Activated T-cell treated with anti-CD3 and anti-CD28 coated beads, Interleukin-2, amount 50 U/mL, for 72 hours (primary cell): Measurements from ENCODE around the gene NFIL3. TPM values are rescaled to one million over a fixed set of nuclear protein-coding genes. Genes with fewer than 3 reads are reported as not detected.

Source experiments
- ATAC-seq, 2 donors: fragments of 150-1000 bp; cut with Tn5 transposase; replicated peaks in 1 of 2; 2 replicates each; pipeline ENCODE4 v1.10.0; 2021; ENCODE audit warnings: moderate library complexity in 2 of 2, mild to moderate bottlenecking in 1 of 2
- DNase-seq, 2 donors: peaks; one replicate each; pipeline ENCODE4 v3.0.0; 2021 to 2022; ENCODE audit warnings: mixed read lengths in 1 of 2
- H3K27ac Mint-ChIP-seq: one replicate; pipeline ENCODE4 v1.8.0; 2022; ENCODE audit warnings: mild to moderate bottlenecking, moderate library complexity, mixed read lengths
- H3K27me3 Mint-ChIP-seq: one replicate; pipeline ENCODE4 v1.8.0; 2022; ENCODE audit warnings: low read depth, mixed read lengths
- H3K36me3 Mint-ChIP-seq, 2 donors: one replicate each; pipeline ENCODE4 v1.8.0; 2022; ENCODE audit warnings: mixed read lengths in 2 of 2, mild to moderate bottlenecking in 1 of 2; ENCODE audit not compliant: insufficient read depth in 2 of 2
- H3K4me1 Mint-ChIP-seq: one replicate; pipeline ENCODE4 v1.8.0; 2022; ENCODE audit warnings: low read depth, mixed read lengths
- H3K4me3 Mint-ChIP-seq, 2 donors: one replicate each; pipeline ENCODE4 v1.8.0; 2022; ENCODE audit warnings: mild to moderate bottlenecking in 2 of 2, mixed read lengths in 2 of 2, moderate library complexity in 2 of 2
- H3K9me3 Mint-ChIP-seq, 2 donors: one replicate each; pipeline ENCODE4 v1.8.0; 2022; ENCODE audit warnings: mixed read lengths in 2 of 2
- total RNA-seq, 2 donors: library from RNA; stranded (reverse); gene quantifications; one replicate each; pipeline ENCODE4 v1.2.3, GENCODE V29; 2022

NFIL3 gene
- total RNA-seq, 2 donors from 2014 or later, result 208 to 246 TPM

- no peaks in the 10 kb centered on the region for H3K27me3 Mint-ChIP-seq
- H3K4me3 Mint-ChIP-seq, result peak overlapping the region; percentile 98 to 99
- H3K36me3 Mint-ChIP-seq, result peaks cover 29 to 60% of the 10 kb centered on the region in 2 donors
- no peaks in the 10 kb centered on the region for H3K9me3 Mint-ChIP-seq
- peaks cover 62% of the 10 kb centered on the region for H3K4me1 Mint-ChIP-seq
- H3K27ac Mint-ChIP-seq, result peak overlapping the region; percentile 99
- peak; percentile 51 to 55 for ATAC-seq
- DNase-seq, result peak; percentile 72 to 77
These were observed 4.1 kb downstream of the NFIL3 start for GRCh38 chr9:91419222-91420191.

GRCh38 chr9:91418215-91418610 is 5.4 kb downstream of the NFIL3 start:
- H3K9me3 Mint-ChIP-seq, result no peaks in the 10 kb centered on the region
- no peak for DNase-seq
- ATAC-seq, result no peak
- H3K27ac Mint-ChIP-seq, result peak overlapping the region; percentile 99
- peak overlapping the region; percentile 98 to 99 for H3K4me3 Mint-ChIP-seq
- H3K27me3 Mint-ChIP-seq, result no peaks in the 10 kb centered on the region
- peaks cover 37 to 69% of the 10 kb centered on the region in 2 donors for H3K36me3 Mint-ChIP-seq
- peaks cover 73% of the 10 kb centered on the region for H3K4me1 Mint-ChIP-seq

GRCh38 chr9:91417602-91418214 is 5.9 kb downstream of the NFIL3 start:
- DNase-seq (no peak), ATAC-seq (no peak)
- Mint-ChIP-seq H3K27me3 (no peaks in the 10 kb centered on the region), H3K4me3 (peak overlapping the region; percentile 98 to 99), H3K27ac (peak overlapping the region; percentile 99), H3K36me3 (peaks cover 32 to 67% of the 10 kb centered on the region in 2 donors), H3K4me1 (peaks cover 78% of the 10 kb centered on the region), H3K9me3 (no peaks in the 10 kb centered on the region)

GRCh38 chr9:91416096-91416712 is 7.4 kb downstream of the NFIL3 start:
- DNase-seq, result no peak
- H3K4me3 Mint-ChIP-seq, result peak overlapping the region; percentile 76 to 82
- ATAC-seq, result peak; percentile 4 to 5

GRCh38 chr9:91415290-91415689 is 8.3 kb downstream of the NFIL3 start:
- DNase-seq, result peak in 1 of 2 donors; percentile 35
- Mint-ChIP-seq H3K4me1 (peaks cover 95% of the 10 kb centered on the region), H3K9me3 (no peaks in the 10 kb centered on the region), H3K27ac (peak overlapping the region; percentile 93), H3K36me3 (peaks cover 28 to 63% of the 10 kb centered on the region in 2 donors), H3K4me3 (peak overlapping the region; percentile 76 to 82), H3K27me3 (no peaks in the 10 kb centered on the region)
- peak; percentile 73 to 76 for ATAC-seq

More at GRCh38 chr9:91416096-91416712, 7.4 kb downstream of the NFIL3 start:
- H3K27ac Mint-ChIP-seq, result peak overlapping the region; percentile 93
- H3K4me1 Mint-ChIP-seq, result peaks cover 90% of the 10 kb centered on the region
- no peaks in the 10 kb centered on the region for H3K9me3 Mint-ChIP-seq
- H3K27me3 Mint-ChIP-seq, result no peaks in the 10 kb centered on the region
- peaks cover 24 to 61% of the 10 kb centered on the region in 2 donors for H3K36me3 Mint-ChIP-seq

- H3K4me1 Mint-ChIP-seq, result peaks cover 83% of the 10 kb centered on the region
- ATAC-seq (no peak), DNase-seq (no peak)
- no peaks in the 10 kb centered on the region for H3K9me3 Mint-ChIP-seq
- H3K27me3 Mint-ChIP-seq, result no peaks in the 10 kb centered on the region
- H3K27ac Mint-ChIP-seq, result peak overlapping the region; percentile 46
- H3K36me3 Mint-ChIP-seq, result peaks cover 34 to 65% of the 10 kb centered on the region in 2 donors
- H3K4me3 Mint-ChIP-seq, result peak overlapping the region; percentile 12 to 60
These were observed 10.7 kb downstream of the NFIL3 start for GRCh38 chr9:91412941-91413340.

- Mint-ChIP-seq H3K27me3 (no peaks in the 10 kb centered on the region), H3K4me3 (no peak overlapping the region), H3K4me1 (peaks cover 72% of the 10 kb centered on the region), H3K9me3 (no peaks in the 10 kb centered on the region), H3K27ac (peak overlapping the region; percentile 27), H3K36me3 (peaks cover 33 to 65% of the 10 kb centered on the region in 2 donors)
- DNase-seq (no peak), ATAC-seq (no peak)
These were observed 12.4 kb downstream of the NFIL3 start for GRCh38 chr9:91411096-91411771.

- Mint-ChIP-seq H3K36me3 (peaks cover 32 to 57% of the 10 kb centered on the region in 2 donors), H3K27ac (peak overlapping the region; percentile 45), H3K4me1 (peaks cover 61% of the 10 kb centered on the region), H3K4me3 (no peak overlapping the region), H3K9me3 (no peaks in the 10 kb centered on the region), H3K27me3 (no peaks in the 10 kb centered on the region)
- DNase-seq, result no peak
- ATAC-seq, result no peak
These were observed 13.5 kb downstream of the NFIL3 start for GRCh38 chr9:91410161-91410560.

GRCh38 chr9:91408475-91408874 is 15.2 kb downstream of the NFIL3 start:
- Mint-ChIP-seq H3K27me3 (no peaks in the 10 kb centered on the region), H3K4me3 (no peak overlapping the region), H3K27ac (no peak overlapping the region), H3K36me3 (peaks cover 26 to 48% of the 10 kb centered on the region in 2 donors), H3K9me3 (no peaks in the 10 kb centered on the region), H3K4me1 (peaks cover 58% of the 10 kb centered on the region)
- ATAC-seq (no peak), DNase-seq (no peak)

- Mint-ChIP-seq H3K4me1 (peaks cover 51% of the 10 kb centered on the region), H3K4me3 (no peak overlapping the region), H3K27ac (peak overlapping the region; percentile 48), H3K27me3 (no peaks in the 10 kb centered on the region), H3K36me3 (peaks cover 25 to 44% of the 10 kb centered on the region in 2 donors), H3K9me3 (no peaks in the 10 kb centered on the region)
- ATAC-seq (no peak), DNase-seq (no peak)
These were observed 15.9 kb downstream of the NFIL3 start for GRCh38 chr9:91407580-91408318.

GRCh38 chr9:91405343-91406077 is 18.1 kb downstream of the NFIL3 start:
- ATAC-seq (peak; percentile 22 to 35), DNase-seq (no peak)
- H3K27me3 Mint-ChIP-seq, result no peaks in the 10 kb centered on the region
- peak overlapping the region; percentile 84 for H3K27ac Mint-ChIP-seq
- H3K4me1 Mint-ChIP-seq, result peaks cover 37% of the 10 kb centered on the region
- H3K4me3 Mint-ChIP-seq, result no peak overlapping the region
- H3K36me3 Mint-ChIP-seq, result peaks cover 22 to 29% of the 10 kb centered on the region in 2 donors
- H3K9me3 Mint-ChIP-seq, result no peaks in the 10 kb centered on the region
